ENCODE data around the gene SLC35F4. TPM values are rescaled to one million over a fixed set of nuclear protein-coding genes. Genes with fewer than 3 reads are reported as not detected.

SLC35F4 gene
- polyA plus RNA-seq, 1 donor = 0.09 TPM

DNA sequence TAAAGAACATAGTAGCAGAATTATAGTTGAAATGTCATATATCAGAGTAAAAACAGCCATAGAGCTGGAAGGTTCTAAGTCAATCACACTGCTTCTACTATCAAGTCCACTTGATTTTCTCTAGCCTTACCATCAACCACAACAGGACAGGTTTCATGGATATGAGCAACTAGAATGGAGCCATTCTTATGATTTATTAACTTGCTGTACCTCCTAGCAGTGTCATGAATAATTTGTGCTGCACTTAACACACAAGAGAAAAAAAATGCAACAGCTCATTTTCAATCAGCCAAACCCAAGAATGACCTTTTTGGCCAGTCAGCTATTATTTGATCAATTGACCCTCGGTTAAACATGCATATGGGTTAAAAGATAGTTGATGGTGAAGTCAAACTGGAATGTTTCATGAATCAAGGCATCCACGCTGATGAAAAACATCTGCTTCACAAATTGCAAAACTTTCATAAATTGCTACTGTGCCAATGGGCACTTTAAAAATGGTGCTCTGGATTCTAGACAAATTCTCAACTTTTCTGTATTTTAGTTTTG, 316.8 kb downstream of the SLC35F4 start:
- DNase-seq = no peak
- Histone ChIP-seq H3K4me1 (ENCODE audit: control insufficient read depth, insufficient read depth, low read length) (no peaks in the 10 kb centered on the region), H3K27me3 (ENCODE audit: control insufficient read depth, insufficient read depth, low read length) (no peaks in the 10 kb centered on the region), H3K4me3 (ENCODE audit: low read length) (no peak overlapping the region), H3K36me3 (ENCODE audit: control insufficient read depth, insufficient read depth, low read length) (no peaks in the 10 kb centered on the region), H3K9me3 (ENCODE audit: control insufficient read depth, low read depth, low read length) (no peaks in the 10 kb centered on the region), H3K27ac (ENCODE audit: low read length) (no peak overlapping the region)
- no CpG with 5 or more reads among the region's 2 CpGs for WGBS (ENCODE audit: insufficient coverage, low lambda C conversion rate)

DNA sequence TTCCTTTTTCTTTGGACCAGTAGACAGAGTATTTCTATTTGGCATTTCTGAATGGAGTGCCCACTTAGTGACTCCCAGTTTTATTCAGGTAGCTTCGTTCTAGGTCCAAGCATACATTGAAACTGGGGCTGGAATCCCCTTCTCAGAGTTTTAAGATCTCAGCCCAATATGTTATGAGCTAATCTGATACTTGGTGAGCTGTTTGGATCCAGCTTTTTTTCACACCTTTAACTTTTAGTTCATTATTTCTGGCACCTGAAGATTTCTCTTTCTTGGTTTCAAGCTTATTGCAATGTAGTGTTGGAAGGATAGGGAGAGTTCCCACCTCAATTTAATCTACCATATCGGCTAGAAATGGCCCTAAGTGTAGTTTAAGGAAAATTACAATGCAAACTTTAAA, 318.8 kb downstream of the SLC35F4 start:
- Histone ChIP-seq H3K9me3 (ENCODE audit: control insufficient read depth, low read depth, low read length) (no peaks in the 10 kb centered on the region), H3K4me3 (ENCODE audit: low read length) (no peak overlapping the region), H3K27me3 (ENCODE audit: control insufficient read depth, insufficient read depth, low read length) (no peaks in the 10 kb centered on the region), H3K4me1 (ENCODE audit: control insufficient read depth, insufficient read depth, low read length) (no peaks in the 10 kb centered on the region), H3K36me3 (ENCODE audit: control insufficient read depth, insufficient read depth, low read length) (no peaks in the 10 kb centered on the region), H3K27ac (ENCODE audit: low read length) (no peak overlapping the region)
- no peak for DNase-seq
- WGBS (ENCODE audit: insufficient coverage, low lambda C conversion rate) = no CpG with 5 or more reads among the region's 2 CpGs

DNA sequence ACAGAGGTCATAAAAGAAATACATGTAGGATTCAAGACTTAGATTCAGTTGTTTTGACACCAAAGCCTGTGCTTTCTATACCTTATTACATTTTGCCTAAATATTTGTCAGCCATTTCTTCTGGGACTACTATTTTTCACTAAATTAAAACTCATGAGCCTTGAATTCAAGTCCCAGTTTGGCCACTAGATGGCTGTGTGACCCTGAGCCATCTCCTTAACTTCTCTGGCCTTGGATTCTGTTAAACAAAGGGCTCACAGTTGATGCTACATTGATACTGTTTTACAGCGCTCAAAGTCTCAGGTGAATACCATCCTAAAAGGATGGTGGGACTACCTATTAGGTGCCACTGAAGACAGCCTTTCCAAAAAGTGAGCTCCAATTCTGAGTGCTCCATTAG, 332.7 kb downstream of the SLC35F4 start:
- Histone ChIP-seq H3K27ac (ENCODE audit: low read length) (no peak overlapping the region), H3K9me3 (ENCODE audit: control insufficient read depth, low read depth, low read length) (no peaks in the 10 kb centered on the region), H3K27me3 (ENCODE audit: control insufficient read depth, insufficient read depth, low read length) (no peaks in the 10 kb centered on the region), H3K36me3 (ENCODE audit: control insufficient read depth, insufficient read depth, low read length) (no peaks in the 10 kb centered on the region), H3K4me1 (ENCODE audit: control insufficient read depth, insufficient read depth, low read length) (no peaks in the 10 kb centered on the region), H3K4me3 (ENCODE audit: low read length) (no peak overlapping the region)
- WGBS (ENCODE audit: insufficient coverage, low lambda C conversion rate) = no CpG with 5 or more reads among the region's 1 CpG
- DNase-seq = no peak

DNA sequence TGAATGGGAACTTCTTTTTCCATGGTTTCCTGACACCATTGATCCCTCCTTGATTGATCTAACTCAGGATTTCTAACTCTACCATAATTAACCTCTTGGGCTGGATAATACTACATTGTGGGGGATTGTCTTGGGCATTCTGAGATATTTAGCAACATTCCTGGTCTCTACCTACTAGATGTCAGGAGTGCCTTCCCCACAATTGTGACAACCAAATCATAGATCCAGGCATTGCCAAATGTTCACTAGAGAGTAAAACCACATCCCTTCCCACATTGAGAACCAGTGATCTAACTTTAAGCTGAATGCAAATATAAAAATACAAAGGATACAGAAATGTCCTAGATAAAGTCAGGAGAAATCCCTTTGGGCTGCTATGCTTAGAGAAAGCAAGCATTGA, 335.3 kb downstream of the SLC35F4 start:
- Histone ChIP-seq H3K27ac (ENCODE audit: low read length) (no peak overlapping the region), H3K4me3 (ENCODE audit: low read length) (no peak overlapping the region), H3K4me1 (ENCODE audit: control insufficient read depth, insufficient read depth, low read length) (no peaks in the 10 kb centered on the region), H3K9me3 (ENCODE audit: control insufficient read depth, low read depth, low read length) (no peaks in the 10 kb centered on the region), H3K27me3 (ENCODE audit: control insufficient read depth, insufficient read depth, low read length) (no peaks in the 10 kb centered on the region), H3K36me3 (ENCODE audit: control insufficient read depth, insufficient read depth, low read length) (no peaks in the 10 kb centered on the region)
- no peak for DNase-seq

DNA sequence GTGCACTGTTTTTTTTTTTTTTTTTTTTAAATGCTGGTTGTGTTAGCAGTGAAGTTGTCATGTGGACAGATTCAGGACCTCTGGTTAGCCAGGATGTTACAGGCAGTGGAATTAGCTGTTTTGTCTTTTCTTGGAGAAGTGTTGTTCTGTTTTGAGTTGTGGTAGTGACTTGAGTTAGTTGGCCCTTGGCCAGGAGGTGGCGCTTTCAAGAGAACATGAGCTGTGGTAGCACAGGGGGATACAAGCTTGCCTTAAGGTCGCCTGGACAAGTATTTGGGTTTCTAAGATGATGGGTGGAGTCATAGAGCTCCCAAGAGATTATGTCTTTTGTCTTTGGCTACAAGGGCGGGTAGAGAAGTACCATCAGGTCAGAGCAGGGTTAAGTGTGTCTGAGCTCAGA, 338.9 kb downstream of the SLC35F4 start:
- no peak overlapping the region for H3K4me3 ChIP-seq (ENCODE audit: low read length)
- H3K9me3 ChIP-seq (ENCODE audit: control insufficient read depth, low read depth, low read length) = no peaks in the 10 kb centered on the region
- no peaks in the 10 kb centered on the region for H3K4me1 ChIP-seq (ENCODE audit: control insufficient read depth, insufficient read depth, low read length)
- H3K27ac ChIP-seq (ENCODE audit: low read length) = no peak overlapping the region
- WGBS (ENCODE audit: insufficient coverage, low lambda C conversion rate) = no CpG with 5 or more reads among the region's 3 CpGs
- H3K36me3 ChIP-seq (ENCODE audit: control insufficient read depth, insufficient read depth, low read length) = no peaks in the 10 kb centered on the region
- no peak for DNase-seq
- H3K27me3 ChIP-seq (ENCODE audit: control insufficient read depth, insufficient read depth, low read length) = no peaks in the 10 kb centered on the region

DNA sequence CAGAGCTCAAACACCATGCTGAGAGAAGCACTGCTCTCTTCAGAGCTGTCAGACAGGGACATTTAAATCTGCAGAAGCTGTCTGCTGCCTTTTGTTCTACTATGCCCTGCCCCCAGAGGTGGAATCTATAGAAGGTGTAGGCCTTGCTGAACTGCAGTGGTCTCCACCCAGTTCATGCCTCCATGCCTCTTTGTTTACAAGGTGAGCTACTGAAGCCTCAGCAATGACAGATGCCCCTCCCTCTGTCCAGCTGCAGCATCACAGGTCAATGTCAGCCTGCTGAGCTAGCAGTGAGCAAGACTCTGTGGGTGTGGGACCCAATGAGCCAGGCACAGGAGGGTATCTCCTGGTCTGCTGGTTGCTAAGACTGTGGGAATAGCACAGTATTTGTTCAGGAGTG, 346.8 kb downstream of the SLC35F4 start:
- no peak overlapping the region for H3K4me3 ChIP-seq (ENCODE audit: low read length)
- no peaks in the 10 kb centered on the region for H3K9me3 ChIP-seq (ENCODE audit: control insufficient read depth, low read depth, low read length)
- no peaks in the 10 kb centered on the region for H3K27me3 ChIP-seq (ENCODE audit: control insufficient read depth, insufficient read depth, low read length)
- no peak for DNase-seq
- no peaks in the 10 kb centered on the region for H3K4me1 ChIP-seq (ENCODE audit: control insufficient read depth, insufficient read depth, low read length)
- H3K36me3 ChIP-seq (ENCODE audit: control insufficient read depth, insufficient read depth, low read length) = no peaks in the 10 kb centered on the region
- no peak overlapping the region for H3K27ac ChIP-seq (ENCODE audit: low read length)
